NCI-H2227 treated with DMSO at 0.1 percent for 48 hours (cell line): ENCODE measurements around the gene COL15A1.

Experiments
- DNase-seq: peaks from one replicate; lab custom pipeline; 2025; lab: John Stamatoyannopoulos, UW

Gene COL15A1

DNA sequence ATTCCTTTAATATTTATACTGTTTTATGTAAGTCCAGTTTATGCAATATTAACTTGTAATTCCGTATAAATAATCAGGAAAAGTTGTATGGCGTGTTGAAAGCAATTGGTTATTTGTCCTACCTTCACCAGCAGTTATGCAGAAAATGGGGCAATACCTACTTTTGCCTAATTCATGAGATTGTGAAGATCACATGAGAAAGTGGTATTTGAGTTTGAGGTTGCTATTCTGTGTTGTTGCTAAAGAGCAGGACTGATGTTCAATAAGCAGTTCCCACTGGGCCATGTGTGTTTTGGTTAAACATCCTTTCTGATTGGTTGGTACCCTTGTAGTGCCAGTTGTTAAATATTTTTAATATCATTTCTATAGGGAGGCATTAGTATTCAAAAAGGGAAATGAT is 164.4 kb downstream of the COL15A1 start:
- DNase-seq = no peak

DNA sequence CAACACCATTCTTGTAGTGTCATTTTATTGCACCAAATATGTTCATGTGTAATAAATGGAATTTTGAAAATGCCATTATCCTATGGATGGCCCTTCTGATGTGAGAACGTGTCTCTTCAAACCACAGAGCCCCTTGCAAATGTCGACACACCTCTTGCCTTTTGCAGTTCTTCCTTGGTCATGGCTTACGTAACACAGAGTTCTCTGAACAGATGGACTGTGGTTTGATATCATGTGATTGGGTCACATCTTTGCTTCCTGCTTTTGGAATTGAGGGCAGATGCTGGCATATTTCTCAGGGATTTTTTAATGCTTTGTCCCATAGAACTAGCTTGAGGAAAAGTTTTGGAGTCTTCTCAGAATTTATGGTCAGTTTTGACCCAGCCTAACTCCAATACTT is 165.8 kb downstream of the COL15A1 start:
- DNase-seq = no peak

GRCh38 chr9:99112750-99113413 is 169.2 kb downstream of the COL15A1 start:
- no peak for DNase-seq

DNA sequence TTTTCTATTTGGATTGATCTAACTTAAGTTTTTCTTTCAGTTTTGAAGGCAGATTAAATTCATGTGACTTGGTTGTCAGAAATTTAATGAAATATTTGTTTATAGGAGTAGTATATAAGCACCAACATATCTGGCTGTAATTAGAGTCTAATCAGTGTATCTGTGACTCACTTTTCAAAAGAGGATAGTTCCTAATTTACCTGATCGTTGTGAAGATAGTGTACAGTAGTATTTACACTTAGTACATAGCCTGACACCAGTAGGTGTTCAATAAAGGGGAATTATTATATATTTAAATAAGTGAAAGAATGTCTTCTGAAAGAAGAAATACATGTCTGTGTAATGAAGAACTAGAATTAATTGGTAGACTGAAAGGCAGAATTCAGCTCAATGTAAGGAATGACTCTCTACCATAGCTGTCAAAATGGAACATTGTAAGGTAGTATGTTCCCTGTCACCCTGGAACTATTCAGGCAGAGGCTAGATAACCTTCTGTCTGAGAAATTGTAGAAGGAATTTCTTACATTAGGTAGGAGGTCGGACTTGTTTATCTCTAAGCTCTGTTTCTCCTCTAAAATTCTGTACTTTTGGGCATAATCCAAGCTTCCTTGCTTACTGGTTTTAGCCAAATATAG is 169.8 kb downstream of the COL15A1 start:
- no peak for DNase-seq

DNA sequence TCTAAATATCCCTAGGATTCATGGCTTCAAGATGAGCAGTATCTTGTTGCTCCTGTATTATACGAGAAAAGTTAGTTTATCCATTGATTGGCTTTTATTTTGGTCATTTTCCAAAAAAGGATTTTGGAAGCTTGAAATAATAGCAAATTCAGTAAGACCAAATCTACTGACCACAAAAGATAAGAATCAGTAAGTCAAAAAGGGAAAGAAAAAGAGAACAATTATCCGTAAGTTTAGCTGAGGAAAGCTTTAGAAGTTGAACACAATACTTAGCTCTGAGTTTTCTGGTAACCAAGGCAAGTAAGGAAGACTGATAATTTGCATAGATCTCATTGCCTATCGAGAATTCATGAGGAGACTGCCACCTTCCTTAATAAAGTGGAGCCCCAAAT is 170.3 kb downstream of the COL15A1 start:
- DNase-seq = no peak

DNA sequence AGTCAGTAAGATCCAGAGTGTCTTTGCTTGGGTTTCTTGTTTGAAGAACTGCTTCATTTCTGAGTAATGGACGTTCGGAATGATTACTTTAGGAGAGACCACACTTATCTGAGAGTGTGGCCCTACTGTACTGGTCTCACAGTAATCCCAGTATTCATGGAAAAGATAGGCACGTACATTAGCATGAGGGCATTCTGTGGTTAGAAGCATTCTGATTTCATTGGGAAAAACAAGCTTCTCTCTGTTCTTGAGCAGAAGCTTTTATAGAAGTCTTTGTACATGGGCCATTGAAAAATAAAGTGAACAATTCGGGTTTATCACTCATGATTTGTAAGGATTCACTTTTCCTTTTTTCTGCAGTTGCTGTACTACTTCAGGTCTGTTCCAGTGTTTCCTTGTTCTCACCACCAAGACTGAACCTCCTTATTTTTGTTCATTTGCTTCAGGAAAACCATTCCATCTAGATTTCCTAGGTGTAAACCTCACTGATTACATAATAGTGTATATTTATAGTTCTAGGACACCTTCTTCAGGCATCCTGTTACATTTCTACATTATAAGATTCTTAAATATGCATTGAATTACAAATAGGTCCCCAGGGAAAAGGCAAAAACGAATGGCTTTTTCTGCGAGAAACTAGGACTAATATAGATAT is 171.3 kb downstream of the COL15A1 start:
- no peak for DNase-seq

DNA sequence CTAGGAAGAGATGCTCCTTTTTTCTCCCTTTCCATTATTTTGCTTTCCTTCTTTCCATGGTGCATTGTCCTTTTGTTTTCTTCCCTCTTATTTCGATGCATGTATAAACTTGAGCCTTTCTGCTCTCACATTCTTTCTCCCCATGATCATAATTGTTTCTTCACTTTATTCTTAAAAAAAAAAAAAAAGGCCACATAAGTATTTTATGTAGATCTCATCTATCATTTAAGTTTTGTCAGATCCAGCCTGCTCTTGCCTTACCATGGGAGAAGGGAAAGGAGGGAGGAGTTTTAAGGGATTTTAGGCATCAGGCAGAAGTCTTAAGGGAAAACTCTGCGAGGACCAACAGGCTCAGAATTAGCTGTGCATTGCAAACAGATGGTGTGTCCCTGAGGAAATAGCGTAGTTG is 172.3 kb downstream of the COL15A1 start:
- DNase-seq = no peak

- no peak for DNase-seq
Measured at GRCh38 chr9:99118782-99119466, 175.2 kb downstream of the COL15A1 start.

DNA sequence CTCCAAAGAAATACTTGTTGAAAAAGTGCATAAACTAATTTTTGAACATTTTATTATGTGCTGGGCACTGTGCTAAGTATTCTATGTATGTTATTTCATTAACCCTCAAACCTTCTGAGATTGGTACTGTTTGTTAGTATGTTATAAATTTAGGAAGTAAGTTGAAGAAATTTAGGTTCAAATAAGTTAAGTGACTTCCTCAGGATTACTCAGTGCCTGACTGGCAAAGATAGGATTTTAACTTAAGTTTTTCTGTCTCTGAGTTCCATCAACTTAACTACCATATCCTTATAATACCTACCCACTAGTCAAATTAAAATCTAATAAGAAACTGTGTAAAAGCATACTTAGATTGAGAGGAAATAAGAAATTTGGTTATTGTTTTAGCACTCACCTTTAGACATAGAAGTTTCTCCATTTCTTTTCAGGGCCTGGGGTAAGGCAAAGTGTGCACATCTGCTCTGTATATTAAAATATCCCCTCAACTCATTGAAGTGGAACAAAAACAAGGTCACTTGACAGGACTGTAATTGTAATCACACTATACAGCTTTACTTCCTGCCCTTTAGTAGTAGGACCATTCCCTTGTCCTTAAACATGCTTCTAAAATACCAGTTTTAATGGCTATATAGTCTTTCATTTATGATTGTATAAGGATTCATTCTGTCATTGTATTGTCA is 176.4 kb downstream of the COL15A1 start:
- DNase-seq = no peak
